Measurements from ENCODE around the gene ABHD12.

DNA sequence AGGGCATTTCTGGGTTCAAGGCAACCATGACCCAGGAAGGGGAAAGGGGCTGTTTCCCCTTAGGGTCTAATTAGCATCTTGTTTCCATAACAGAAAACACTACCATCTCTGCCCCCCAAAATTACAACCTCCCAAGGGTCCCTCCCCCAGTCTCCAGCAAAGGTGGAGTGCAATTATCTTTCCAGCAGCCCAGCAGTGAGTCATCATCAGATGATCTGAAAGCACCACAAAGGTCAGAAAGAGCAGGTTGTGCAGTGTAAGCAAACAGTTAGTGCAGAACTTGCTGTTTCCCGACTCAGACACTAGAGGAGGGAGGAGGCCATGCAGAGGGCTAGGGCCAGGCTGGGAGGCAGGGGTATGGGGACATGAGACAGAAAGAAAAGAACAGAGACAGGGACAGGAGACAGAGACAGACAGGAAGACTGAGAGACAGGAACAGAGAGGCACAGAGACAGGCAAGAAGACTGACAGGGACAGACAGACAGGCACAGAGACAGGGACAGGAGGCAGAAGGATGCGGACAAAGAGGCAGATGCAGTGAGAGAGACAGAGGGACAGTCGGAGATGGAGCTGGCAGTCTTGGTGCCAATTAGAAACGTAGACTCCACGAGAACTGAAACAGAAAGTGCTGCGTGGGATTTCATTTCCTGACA is 80.2 kb downstream of the ABHD12 start:
- TF ChIP-seq, protein P1, sequence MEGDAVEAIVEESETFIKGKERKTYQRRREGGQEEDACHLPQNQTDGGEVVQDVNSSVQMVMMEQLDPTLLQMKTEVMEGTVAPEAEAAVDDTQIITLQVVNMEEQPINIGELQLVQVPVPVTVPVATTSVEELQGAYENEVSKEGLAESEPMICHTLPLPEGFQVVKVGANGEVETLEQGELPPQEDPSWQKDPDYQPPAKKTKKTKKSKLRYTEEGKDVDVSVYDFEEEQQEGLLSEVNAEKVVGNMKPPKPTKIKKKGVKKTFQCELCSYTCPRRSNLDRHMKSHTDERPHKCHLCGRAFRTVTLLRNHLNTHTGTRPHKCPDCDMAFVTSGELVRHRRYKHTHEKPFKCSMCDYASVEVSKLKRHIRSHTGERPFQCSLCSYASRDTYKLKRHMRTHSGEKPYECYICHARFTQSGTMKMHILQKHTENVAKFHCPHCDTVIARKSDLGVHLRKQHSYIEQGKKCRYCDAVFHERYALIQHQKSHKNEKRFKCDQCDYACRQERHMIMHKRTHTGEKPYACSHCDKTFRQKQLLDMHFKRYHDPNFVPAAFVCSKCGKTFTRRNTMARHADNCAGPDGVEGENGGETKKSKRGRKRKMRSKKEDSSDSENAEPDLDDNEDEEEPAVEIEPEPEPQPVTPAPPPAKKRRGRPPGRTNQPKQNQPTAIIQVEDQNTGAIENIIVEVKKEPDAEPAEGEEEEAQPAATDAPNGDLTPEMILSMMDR (IDR thresholded peaks at IDR 0.05): peak in 2 of 3 donors; percentile 37 to 41
- no peak for TF ChIP-seq POLR2A (IDR thresholded peaks at IDR 0.05)
- TF ChIP-seq POLR2AphosphoS5 (IDR thresholded peaks at IDR 0.05): peak in 2 of 3 donors; percentile 29 to 42
